NCI-H526 (cell line): ENCODE data around the gene CENPP.

ENCODE experiments used
- DNase-seq, 2 experiments: peaks; one replicate each; lab custom pipeline; 2025; lab: John Stamatoyannopoulos, UW

The CENPP gene

DNA sequence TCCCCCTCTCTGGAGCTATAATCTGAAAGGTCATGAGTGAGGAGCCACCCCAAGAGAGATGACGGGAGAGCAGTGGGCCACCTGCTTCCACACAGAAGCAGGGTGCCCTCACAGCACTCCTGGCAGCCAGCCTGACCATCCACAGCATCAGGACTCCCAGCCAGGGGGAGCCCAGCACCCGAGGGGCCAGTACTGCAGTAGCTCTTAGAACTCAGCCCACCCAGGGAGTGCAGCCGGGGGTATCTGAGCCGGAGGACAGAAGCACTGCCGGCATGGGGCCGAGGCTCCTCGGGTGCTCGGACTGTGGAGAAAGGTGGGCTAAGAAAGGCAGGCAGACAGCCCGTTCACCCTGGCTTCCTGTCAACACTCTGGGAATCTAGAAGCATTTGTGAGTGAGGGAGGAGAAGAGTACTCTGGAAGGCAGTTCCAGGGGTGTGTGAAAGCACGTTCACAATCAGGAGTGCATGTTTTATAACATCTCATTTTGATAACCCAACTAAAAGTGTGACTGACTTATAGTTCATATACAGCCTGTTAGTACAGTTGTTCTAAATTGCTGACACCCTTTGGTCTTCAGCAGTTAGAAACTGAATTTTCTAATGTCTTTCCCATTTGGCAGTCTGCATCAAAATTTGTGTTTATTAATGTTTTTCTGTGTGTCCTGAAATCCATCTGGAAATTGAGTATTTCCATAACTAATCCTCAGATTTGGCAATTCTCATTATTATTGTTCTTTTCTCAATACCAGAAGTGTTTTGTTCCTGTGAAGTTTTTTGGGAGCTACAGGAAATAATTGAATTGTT is 182.5 kb downstream of the CENPP start:
- no peak for DNase-seq

DNA sequence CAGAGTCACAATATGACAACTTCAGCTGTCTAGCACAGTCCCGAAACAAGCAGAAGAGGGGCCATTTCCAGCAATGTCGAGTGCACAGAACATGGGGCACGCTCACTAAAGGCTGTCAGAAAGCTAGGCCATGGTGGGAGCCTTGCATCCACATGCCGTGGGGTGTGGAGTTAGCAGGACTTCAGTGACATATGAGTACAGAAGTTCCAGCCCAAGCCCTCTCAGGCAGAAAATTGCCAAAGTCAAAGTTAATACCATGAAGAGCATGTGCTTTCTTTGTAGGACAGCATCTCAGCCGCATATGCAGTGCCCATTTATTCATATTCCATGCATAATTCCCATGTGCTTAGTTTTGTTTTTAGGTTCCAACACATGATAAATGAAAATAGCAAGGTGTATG is 183.3 kb downstream of the CENPP start:
- no peak for DNase-seq

DNA sequence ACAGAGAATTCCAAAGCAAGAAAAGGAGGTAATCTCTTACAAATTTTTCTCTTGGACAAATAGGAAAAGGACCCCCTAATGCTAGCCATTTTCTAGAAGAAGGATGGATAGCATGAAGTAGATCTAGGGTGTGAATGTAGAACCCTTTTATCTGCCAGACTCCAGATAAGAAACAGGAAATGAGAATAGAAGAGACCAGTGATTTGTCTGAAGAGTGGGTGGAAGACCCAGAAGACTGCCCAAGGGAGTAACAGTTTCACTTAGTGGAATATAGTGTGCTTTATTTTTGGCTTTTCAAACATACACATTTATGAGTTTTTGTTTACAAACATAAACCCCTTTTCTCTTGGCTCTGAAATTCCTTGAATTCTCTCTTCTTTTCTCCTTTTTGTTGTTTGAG is 185.0 kb downstream of the CENPP start:
- DNase-seq: no peak

DNA sequence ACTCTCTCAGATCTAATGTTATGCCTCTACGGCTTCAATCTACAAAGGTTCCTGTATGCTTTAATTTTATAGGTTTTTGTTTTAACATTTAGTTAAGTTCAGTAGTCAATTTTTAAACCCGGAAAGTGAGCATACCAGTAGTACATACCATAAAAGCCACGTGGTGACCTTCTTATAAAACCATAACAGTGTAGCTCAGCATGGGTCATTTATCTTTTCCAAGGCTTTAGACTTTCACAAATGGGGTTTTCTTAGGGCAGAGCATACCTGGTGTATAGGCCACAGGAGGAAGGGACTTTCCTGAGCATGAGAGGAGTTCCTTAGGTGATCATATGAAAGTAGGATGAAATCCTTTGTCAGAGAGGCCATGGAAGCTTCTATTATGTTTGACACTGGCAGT is 186.9 kb downstream of the CENPP start:
- DNase-seq: no peak

DNA sequence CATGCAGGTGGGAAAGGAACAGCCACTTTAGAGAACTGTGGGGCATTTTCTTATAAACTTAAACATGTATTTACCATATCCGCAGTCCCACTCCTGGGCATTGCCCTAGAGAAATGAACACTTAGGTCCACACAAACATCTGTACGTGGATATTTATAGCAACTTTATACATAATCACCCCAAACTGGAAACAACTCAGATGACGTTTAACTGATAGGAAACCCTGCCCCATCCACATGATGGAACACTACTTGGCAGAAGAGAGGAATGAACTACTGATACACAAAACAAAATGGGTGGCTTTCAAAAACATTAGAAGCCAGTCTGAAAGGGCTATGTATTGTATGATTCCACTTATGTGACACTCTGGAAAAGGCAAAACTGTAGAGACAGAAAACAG is 187.6 kb downstream of the CENPP start:
- no peak for DNase-seq

DNA sequence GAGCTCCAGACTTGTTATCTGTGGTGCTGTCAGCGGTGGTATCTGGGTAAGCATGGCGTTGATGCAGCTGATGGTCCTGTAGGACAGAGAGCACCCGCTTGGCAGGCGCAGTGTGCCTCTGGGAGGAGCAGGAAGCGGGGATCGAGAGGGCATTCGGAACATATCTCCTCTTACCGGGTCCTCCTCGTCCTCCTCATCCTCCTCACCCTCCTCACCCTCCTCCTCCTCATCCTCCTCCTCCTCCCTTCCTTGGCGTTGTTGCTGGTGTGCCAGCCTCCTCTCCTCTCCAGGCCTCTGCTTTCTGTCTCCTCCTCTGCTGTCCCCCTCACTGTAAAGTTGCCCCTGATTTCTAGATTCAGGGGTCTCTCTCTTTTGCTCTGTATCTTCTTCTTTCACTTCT is 188.9 kb downstream of the CENPP start:
- no peak for DNase-seq

DNA sequence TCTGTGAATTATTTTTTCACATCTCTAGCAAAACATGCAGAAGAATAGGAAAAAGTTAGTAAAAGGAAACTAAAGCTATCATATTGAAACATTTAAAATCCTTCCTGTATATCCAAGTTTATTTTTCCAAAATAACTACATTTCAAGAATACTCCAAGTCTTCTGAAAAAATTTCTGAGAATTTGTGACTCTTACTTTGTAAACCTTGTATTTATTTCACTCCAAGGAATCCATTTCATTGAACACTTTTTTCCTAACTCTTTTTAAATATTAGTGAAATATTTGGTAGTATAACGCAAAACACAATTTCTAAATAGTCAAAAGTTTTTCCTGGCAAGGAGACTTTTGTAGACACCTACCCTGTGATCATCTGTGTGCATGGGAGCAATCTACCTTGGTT is 190.8 kb downstream of the CENPP start:
- no peak for DNase-seq

DNA sequence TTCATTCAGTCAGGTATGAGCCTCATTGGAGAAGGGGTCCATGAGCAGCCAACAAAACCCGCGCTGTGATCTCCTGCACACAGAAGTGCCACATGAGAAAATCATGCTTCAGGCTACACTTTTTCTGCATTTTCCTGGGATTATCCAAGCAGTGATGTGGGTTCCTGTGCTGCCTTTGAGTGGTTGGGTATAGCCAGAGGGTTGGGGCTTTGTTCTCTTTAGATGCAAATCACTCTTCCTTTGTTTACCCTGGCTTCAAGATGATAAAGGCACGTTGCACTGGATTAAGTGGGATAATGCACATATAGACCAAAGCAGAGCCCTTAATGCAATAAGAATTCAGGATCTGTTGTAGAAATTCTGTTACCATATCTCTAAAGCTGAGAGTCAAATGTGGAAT is 191.3 kb downstream of the CENPP start:
- DNase-seq: peak in 1 of 2 experiments; percentile 8

DNA sequence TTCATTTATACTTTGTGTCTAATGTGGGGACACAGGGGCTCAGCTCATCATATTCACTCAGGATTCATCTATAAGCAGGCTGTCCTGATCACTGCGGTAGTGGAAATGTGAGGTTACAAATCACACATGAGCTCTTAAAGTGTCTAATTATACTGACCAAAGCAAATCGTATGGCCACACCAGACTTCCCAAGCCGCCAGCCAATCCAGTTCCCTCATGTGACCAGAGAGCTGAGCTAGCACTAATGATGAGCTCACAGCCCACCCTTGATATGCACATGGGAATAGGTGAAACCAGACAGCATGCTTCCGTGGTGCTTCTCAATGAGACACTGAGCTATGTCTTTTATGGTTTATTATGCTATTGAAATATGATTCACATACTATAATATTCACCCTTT is 192.4 kb downstream of the CENPP start:
- no peak for DNase-seq

DNA sequence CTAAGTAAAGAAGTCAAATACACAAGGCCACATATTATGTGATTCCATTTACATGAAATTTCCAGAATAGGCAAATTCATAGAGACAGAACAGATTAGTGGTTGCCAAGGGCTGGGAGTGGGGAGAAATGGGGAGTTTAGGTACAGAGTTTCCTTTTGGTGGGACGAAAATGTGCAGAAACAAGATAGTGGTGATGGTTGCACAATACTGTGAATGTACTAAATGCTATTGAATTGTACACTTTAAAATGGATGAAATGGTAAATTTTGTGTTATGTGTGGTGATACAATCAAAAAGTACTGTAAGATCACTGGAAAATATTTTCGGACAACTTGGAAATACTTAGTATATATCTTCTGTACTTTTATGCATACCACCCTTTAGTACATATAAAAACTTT is 195.1 kb downstream of the CENPP start:
- DNase-seq: no peak

DNA sequence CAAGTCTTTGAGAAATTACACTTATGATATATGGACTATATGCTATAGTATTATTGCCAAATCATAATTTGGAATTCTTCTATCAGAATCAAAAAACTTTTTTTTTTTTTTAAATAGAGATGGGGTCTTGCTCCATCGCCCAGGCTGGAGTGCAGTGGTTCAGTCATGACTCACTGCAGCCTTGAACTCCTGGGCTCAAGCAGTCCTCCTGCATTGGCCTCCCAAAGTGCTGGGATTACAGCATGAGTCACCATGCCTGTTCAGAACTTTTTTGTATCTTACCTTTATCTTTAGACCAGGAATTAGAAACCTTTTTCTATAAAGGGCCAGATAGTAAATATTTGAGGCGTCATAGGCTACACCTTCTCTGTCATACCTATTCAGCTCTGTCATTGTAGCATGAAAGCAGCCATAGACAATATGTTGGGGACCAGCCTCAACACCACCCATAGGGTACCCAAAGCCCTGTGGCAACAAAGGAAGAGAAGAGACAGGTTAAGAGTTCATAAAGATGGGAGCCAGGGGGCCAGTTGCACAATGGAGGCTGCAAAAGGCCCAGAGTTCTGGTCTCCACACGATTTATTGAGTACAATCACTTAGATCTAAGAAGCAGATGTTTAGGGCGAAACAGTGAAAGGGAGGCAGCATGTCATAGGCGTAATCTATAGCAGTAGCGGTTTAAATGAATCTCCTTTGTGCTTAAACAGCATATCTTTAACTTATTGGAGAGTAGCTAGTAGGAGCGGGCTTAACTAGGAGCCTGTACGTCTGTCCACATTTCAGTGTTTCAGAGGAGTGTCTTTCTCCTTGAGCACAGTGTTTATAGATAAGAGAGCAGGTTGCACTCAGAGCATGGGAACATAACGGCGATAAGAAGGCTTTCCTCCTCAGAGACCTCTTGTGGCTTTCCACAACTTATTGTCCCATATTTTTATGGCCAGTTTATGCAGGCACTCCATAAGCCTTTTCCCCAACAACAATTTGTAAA is 197.5 kb downstream of the CENPP start:
- DNase-seq: no peak

DNA sequence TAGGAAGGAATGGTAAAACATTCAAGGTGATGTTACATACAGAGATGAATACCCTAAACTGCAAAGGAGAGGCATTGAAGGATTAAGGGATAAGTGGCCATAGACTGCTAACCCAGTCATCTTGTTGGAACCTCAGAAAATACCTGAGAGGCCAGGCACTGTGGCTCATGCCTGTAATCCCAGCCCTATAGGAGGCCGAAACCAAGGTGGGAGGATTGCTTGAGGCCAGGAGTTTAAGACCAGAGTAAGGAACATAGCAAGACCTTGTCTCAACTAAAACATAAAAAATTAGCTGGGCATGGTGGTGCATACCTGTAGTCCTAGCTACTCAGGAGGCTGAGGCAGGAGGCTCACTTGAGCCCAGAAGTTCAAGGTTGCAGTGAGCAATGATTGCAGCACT is 199.1 kb downstream of the CENPP start:
- DNase-seq: no peak

DNA sequence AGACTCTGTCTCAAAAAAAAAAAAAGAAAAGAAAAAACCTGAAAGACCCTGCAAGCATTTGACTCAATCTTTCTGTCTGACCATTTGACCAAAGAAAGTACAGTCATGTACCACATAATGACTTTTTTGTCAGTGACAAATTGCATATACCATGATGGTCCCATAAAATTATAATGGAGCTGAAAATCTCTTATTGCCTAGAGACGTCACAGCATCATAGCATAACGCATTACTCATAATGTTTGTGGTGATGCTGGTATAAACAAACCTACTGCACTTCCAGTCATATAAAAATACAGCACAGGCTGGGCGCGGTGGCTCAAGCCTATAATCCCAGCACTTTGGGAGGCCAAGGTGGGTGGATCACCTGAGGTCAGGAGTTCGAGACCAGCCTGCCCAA is 199.6 kb downstream of the CENPP start:
- DNase-seq: no peak

DNA sequence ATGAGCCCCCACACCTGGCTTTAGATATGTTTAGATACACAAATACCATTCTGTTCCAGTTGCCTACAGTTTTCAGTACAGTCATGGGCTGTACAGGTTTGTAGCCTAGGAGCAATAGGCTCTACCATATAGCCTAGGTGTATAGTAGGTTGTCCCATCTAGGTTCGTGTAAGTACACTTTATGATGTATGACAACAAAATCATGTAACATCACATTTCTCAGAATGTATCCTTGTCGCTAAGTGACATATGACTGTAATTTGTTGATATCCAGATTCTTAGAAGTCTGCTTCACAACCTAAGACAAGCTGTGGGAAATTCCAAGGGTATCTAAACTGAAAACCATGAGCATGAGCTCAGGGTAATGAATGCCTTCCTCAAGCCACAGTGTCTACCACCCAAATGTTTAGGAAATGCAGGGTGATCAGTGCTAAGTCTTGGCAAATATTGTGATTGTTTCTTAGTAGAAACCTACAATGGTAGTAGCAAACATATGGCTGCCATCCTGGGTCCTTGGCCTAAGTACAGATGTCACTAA is 201.6 kb downstream of the CENPP start:
- no peak for DNase-seq

DNA sequence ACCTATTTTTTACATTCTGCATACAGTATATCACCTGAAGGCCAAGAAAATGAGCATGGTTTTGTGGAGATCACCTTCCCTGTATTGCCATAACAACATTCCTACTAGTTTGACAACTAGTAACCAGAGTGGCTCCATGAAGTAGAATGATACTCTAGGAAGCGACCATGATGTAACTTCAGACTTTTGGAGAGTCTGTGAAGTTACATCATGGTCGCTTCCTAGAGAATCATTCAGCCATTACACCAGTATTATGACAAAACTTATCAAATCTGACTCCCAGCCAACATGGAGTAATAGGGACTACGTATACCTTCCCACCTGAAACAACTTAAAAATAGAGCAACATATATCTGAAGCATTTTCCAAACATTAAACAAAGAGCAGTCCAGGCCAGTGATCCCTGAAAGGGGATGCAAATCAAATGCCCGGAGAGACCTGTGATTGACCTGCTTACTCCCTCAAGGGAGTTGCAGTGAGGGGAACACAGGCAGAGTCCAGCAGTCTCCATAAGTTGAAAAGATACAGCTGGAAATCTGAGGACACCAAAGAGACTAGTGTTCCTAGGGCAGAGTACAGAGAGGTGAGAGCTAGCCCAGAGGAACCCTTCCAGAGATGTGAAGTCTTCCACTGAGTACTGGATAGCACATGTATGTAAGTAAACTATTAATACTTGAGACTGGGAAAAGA is 202.2 kb downstream of the CENPP start:
- no peak for DNase-seq

DNA sequence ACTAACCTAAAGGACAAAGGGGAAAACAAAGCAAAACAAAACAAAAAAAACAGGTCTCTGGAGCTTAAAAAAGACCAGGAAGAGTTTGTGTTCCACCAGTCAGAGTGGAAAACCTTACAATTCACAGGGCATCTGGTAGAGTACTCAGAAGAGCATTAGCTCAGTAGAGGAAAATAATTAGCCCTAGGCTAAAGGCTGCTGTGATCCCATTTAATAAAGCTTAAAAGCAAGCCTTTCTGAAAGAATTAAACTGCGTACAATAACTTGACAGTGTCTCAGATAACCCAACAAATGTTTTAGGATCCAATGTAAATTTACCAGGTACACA is 202.7 kb downstream of the CENPP start:
- no peak for DNase-seq

DNA sequence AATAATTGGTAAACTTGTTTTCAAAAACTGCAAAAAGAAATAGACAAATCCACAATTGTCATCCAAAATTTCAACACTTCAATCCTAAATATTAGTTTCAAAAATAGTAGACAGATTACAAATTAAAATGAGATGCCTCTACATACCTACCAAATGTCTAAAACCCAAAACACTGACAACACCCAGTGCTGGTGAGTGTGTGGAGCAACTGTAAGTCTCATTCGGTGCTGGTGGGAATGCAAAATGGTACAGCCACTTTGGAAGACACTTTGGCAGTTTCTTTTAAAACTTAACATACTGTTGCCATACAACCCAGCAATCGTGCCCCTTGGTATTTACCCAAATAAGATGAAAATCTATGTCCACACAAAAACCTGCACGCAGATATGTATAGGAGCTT is 203.4 kb downstream of the CENPP start:
- DNase-seq: no peak

DNA sequence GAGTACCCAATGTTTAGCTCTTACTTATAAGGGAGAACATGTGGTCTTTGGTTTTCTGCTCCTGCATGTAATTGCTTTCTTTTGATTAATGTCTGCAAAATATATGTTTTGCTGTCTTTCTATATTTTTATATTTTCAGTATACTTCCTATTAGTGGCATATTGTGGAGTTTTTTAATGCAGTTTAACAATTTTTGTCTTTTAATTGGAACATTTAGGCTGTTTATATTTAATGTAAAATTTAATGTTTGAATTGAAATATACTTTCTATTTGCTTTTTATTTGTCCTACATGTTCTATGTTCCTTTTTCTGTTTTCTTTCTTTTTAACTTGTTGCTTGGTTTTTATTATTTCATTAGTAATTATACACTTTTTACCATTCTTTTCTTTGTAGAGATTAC is 205.1 kb downstream of the CENPP start:
- no peak for DNase-seq

DNA sequence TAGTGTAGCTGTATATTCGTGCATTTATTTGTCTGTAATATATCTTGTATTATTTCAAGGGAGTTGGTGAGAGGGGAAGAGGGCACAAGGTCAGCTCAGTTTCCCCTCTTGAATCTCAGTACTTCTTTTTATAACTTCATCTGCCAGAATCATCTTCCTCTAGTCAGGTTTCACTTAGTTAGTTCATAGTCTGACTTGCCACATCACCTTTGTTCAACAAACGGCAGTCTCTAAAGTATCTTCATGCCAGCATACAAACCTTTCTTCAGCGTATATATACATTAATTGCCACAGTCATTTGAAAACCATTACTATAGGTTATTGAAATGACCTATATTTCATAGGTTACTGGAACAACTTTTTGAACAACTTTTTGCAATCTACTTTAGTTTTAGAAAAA is 208.5 kb downstream of the CENPP start:
- no peak for DNase-seq

DNA sequence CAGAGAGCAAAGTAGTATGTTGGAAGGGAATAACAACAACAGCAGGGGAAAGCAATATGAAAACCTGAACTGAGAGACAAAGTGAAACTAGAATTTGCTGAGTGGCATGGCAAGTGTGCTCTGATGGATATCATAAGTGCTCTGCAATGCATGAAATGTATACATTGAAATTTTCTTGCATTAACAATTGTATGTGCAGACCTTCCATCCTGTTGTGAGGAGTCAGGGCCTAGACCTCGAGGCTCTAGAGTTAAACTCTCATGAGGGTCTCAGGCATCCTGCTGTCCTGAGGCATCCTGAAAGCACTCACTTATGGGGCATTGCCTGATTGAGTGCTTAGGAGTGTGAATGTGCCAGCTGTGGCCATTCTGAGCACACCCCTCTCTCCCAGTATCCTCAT is 208.9 kb downstream of the CENPP start:
- no peak for DNase-seq

DNA sequence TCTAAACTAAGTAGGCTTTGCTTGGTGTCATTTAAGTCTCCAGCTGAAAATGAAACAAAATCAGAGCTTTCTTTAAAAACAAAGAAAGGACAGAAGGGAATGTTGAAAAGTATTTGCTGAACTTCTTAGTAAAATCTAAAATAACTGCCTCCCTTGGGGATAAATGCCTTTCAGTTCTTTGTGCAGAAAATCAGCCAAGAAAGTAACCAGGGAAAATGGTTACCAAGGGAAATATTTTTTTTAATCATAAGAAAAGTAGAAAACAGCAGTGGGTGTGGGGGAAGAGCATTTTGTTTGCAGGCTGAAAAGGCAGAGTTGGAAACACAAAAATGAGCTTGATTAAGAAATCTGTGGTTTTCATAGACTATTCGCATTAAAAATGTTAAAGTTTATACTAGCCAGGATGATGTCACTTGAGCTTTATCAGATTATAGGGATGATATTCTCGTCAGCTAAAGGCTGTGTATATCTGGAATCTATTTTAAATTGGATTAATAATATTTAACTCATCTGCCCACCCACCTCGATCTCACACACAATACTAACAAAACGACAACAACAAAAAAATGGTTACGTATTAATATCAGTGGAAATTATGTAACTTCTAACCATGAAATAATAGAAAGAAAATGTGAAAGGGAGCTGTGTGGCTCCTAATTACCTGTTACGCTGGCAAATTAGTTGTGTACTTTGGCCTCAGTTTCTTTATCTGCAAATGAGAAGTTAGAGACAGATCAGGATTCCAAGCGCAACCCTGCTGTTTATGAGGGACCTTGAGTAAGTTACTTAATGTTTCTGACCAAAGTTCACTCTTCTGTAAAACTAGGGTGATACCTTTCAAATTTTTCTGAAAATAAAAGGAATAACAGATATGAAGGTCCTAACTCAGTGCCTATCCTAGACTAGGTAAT is 210.4 kb downstream of the CENPP start, which contains the start of gene ECM2:
ECM2 (minus strand) TSS at position 51 of the 911 bp plus-strand sequence. CDS start 13,124 bp downstream, outside the sequence.
- no peak for DNase-seq
